Uterus (tissue), 2 donors: ENCODE measurements around the gene C11orf86.
"Not testable (repeated sequence)": the region's sequence is repeated elsewhere in the genome, so short reads cannot be mapped to it uniquely, and the experiment has no call there.

Experiments
- POLR2A ChIP-seq, 2 donors: fragments of 450-650 bp; IDR thresholded peaks; one replicate each; pipeline ENCODE4 v1.6.1; 2016; ENCODE audit warnings: antibody characterized with exemption in 2 of 2, mild to moderate bottlenecking in 1 of 2, moderate library complexity in 1 of 2
- TF ChIP-seq, protein P1 (sequence below), 4 experiments: fragments of 200-600 bp in 2 of 4; fragments of 450-650 bp in 2 of 4; sonication (generic) in 2 of 4; IDR thresholded peaks; one replicate each; pipeline ENCODE4 v1.5.1; 2016 to 2019; ENCODE audit warnings: antibody characterized with exemption in 4 of 4, mild to moderate bottlenecking in 2 of 4, moderate library complexity in 1 of 4

DNA sequence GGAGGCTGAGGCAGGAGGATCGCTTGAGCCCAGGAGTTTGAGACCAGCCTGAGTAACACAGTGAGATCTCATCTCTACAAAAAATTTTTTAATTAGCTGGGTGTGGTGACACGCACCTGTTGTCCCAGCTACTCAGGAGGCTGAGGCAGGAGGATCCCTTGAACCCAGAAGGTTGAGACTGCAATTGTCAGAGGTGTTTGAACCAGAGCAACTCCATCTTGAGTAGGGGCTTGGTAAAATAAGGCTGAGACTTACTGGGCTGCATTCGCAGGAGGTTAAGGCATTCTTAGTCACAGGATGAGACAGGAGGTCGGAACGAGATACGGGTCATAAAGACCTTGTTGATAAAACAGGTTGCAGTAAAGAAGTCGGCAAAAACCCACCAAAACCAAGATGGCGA lies 30.1 kb downstream of the C11orf86 start:
- TF ChIP-seq, protein P1, sequence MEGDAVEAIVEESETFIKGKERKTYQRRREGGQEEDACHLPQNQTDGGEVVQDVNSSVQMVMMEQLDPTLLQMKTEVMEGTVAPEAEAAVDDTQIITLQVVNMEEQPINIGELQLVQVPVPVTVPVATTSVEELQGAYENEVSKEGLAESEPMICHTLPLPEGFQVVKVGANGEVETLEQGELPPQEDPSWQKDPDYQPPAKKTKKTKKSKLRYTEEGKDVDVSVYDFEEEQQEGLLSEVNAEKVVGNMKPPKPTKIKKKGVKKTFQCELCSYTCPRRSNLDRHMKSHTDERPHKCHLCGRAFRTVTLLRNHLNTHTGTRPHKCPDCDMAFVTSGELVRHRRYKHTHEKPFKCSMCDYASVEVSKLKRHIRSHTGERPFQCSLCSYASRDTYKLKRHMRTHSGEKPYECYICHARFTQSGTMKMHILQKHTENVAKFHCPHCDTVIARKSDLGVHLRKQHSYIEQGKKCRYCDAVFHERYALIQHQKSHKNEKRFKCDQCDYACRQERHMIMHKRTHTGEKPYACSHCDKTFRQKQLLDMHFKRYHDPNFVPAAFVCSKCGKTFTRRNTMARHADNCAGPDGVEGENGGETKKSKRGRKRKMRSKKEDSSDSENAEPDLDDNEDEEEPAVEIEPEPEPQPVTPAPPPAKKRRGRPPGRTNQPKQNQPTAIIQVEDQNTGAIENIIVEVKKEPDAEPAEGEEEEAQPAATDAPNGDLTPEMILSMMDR (IDR thresholded peaks at IDR 0.05): not testable (repeated sequence)
- not testable (repeated sequence) for TF ChIP-seq POLR2A (IDR thresholded peaks at IDR 0.05)
